Skeletal muscle satellite cell (primary cell): Measurements from ENCODE around the gene PIK3R1.
"Not testable (repeated sequence)": the region's sequence is repeated elsewhere in the genome, so short reads cannot be mapped to it uniquely, and the experiment has no call there.

Experiments used
- H3K27me3 ChIP-seq: 2 replicates; pipeline ENCODE4 v1.7.0; 2013; ENCODE audit warnings: low read length; ENCODE audit not compliant: control insufficient read depth, insufficient read depth
- H3K36me3 ChIP-seq: 2 replicates; pipeline ENCODE4 v1.7.0; 2013; ENCODE audit warnings: mild to moderate bottlenecking, control low read depth, low read length; ENCODE audit not compliant: insufficient read depth
- H3K4me1 ChIP-seq: 2 replicates; pipeline ENCODE4 v1.7.0; 2013; ENCODE audit warnings: low read length; ENCODE audit not compliant: control insufficient read depth, insufficient read depth
- H3K4me2 ChIP-seq: 2 replicates; pipeline ENCODE4 v1.7.0; 2013; ENCODE audit warnings: mild to moderate bottlenecking, low read length
- H3K4me3 ChIP-seq: 2 replicates; pipeline ENCODE4 v1.7.0; 2013; ENCODE audit warnings: low read length
- H3K9ac ChIP-seq: 2 replicates; pipeline ENCODE4 v1.7.0; 2013; ENCODE audit warnings: mild to moderate bottlenecking, low read depth, low read length, moderate library complexity
- H3K9me3 ChIP-seq: replicated peaks from 2 replicates; pipeline ENCODE4 v1.7.0; 2013; ENCODE audit warnings: mild to moderate bottlenecking, control low read depth, low read length

Gene PIK3R1

GRCh38 chr5:68195137-68195536 is 20.4 kb upstream of the PIK3R1 start:
- H3K4me1 ChIP-seq: peaks cover 11% of the 10 kb centered on the region
- no peak overlapping the region for H3K4me3 ChIP-seq
- no peaks in the 10 kb centered on the region for H3K36me3 ChIP-seq
- H3K9me3 ChIP-seq: no peaks in the 10 kb centered on the region
- no peak overlapping the region for H3K4me2 ChIP-seq
- no peak overlapping the region for H3K9ac ChIP-seq
- H3K27me3 ChIP-seq: no peaks in the 10 kb centered on the region

GRCh38 chr5:68196876-68197275 is 18.7 kb upstream of the PIK3R1 start:
- no peaks in the 10 kb centered on the region for H3K27me3 ChIP-seq
- no peaks in the 10 kb centered on the region for H3K36me3 ChIP-seq
- peaks cover 11% of the 10 kb centered on the region for H3K4me1 ChIP-seq
- H3K4me3 ChIP-seq: no peak overlapping the region
- no peak overlapping the region for H3K9ac ChIP-seq
- no peak overlapping the region for H3K4me2 ChIP-seq
- no peaks in the 10 kb centered on the region for H3K9me3 ChIP-seq

GRCh38 chr5:68200288-68200687 is 15.3 kb upstream of the PIK3R1 start:
- H3K4me3 ChIP-seq: no peak overlapping the region
- H3K9ac ChIP-seq: no peak overlapping the region
- H3K36me3 ChIP-seq: no peaks in the 10 kb centered on the region
- no peaks in the 10 kb centered on the region for H3K4me1 ChIP-seq
- H3K4me2 ChIP-seq: no peak overlapping the region
- no peaks in the 10 kb centered on the region for H3K27me3 ChIP-seq
- no peaks in the 10 kb centered on the region for H3K9me3 ChIP-seq

GRCh38 chr5:68210654-68211053 is 4.9 kb upstream of the PIK3R1 start:
- not testable (repeated sequence) for H3K4me3 ChIP-seq, H3K9me3 ChIP-seq, H3K4me2 ChIP-seq, H3K27me3 ChIP-seq, H3K4me1 ChIP-seq, H3K36me3 ChIP-seq, H3K9ac ChIP-seq

- Histone ChIP-seq H3K4me3 (peak overlapping the region; percentile 99), H3K4me1 (peaks cover 24% of the 10 kb centered on the region), H3K27me3 (no peaks in the 10 kb centered on the region), H3K4me2 (peak overlapping the region; percentile 98), H3K9me3 (no peaks in the 10 kb centered on the region), H3K9ac (peak overlapping the region; percentile 97), H3K36me3 (no peaks in the 10 kb centered on the region)
These were observed 911 bp upstream of the PIK3R1 start for GRCh38 chr5:68214482-68215207.

DNA sequence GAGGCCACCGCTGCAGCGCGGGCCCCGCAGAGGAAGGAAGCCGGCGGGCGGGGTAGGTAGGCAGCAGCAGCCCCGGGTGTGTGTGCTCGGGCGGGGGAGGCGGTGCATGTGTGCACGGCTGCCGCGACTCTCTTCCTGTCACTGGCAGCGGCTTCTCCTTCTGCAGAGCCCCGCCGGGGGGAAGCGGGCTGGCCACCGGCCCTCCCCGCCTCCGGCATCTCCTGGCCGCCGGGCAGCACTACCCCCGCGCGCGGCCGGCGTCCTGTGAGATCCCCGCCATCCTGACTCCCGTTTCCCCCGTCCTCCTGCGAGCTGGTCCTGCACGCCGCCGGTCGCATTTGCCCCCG is 315 bp downstream of the PIK3R1 start:
- H3K4me3 ChIP-seq: peak overlapping the region; percentile 99

DNA sequence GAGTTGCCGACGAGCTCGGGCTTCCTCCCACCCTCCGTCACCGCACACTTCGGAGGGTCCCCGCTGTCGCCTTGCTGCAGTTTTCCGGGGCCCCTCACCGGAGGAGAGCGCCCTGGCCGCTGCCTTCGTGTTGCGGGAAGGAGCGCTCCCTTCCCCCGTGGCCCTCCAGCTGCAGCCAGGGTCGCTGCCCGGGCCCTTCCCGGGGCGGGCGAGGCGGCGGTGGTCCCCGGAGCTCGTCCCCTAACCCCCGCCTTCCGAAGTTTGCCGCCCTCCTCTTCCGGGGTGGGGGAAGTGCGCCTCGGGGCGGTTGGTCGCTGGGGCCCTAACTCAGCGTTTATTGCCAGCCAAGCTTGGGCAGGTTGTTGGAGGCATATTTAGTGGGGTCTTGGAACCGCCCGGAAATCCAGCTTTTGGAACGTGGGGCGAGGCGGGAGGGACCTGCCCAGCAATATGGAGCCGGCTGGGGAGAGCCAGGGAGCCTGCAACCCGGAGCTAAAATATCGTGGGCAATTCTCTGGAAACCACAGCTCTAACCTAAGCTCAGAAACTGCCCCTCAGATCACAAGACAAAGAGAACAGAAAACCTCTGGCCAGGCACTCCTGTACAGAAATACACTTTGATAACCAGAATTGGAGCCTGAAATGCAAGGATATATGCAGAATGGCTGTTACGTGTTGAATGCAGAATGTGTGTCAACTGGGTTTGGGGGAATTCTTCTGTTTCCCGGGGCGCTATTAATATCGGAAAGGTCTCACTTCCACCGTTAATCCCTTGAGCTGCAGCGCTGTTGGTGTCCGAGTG is 890 bp downstream of the PIK3R1 start:
- Histone ChIP-seq H3K36me3 (peaks cover 6% of the 10 kb centered on the region), H3K9ac (peak overlapping the region; percentile 97), H3K4me1 (peaks cover 24% of the 10 kb centered on the region), H3K9me3 (no peaks in the 10 kb centered on the region), H3K27me3 (no peaks in the 10 kb centered on the region), H3K4me2 (peak overlapping the region; percentile 88), H3K4me3 (peak overlapping the region; percentile 99)

More for the DNA sequence above, 315 bp downstream of the PIK3R1 start:
- H3K4me2 ChIP-seq: peak overlapping the region; percentile 88
- H3K9ac ChIP-seq: peak overlapping the region; percentile 97
- peaks cover 6% of the 10 kb centered on the region for H3K36me3 ChIP-seq
- no peaks in the 10 kb centered on the region for H3K9me3 ChIP-seq
- no peaks in the 10 kb centered on the region for H3K27me3 ChIP-seq
- H3K4me1 ChIP-seq: peaks cover 24% of the 10 kb centered on the region

DNA sequence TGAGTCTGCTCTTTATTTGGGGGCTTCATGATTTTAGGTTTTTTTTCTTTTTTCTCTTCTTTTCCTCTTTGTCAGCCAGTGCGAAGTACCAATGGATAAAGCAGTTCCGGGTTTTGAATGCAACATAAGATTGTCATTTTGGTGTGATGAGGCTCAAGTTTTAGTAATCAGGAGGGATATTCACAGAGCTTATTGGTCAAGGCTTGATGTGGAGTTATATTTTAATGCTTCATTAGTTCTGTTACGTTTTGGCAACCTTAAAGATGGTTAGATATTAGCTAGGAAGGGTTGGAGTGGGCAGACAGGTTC is 1.4 kb downstream of the PIK3R1 start:
- Histone ChIP-seq H3K4me3 (peak overlapping the region; percentile 99), H3K9ac (peak overlapping the region; percentile 97), H3K4me1 (peaks cover 24% of the 10 kb centered on the region), H3K4me2 (peak overlapping the region; percentile 88), H3K27me3 (no peaks in the 10 kb centered on the region), H3K36me3 (peaks cover 6% of the 10 kb centered on the region), H3K9me3 (no peaks in the 10 kb centered on the region)

DNA sequence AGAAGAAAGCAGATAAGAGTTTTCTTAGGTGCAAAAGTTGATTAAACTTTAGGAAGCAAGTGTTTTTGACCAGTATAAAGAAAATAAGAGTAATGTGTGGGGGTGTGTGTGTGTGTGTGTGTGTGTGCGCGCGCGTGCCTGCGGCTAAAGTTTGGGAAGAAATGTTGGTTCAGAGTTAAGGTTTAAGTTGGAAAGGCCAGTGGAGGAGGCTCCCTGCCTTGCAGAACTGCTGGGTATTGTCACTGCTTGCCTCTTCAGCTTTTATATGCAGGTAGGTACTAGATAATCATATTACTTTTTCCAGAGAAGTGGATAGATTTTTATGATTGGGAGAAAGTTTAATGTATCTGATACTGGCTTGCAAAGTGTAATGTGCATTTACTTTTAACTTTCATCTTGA is 2.0 kb downstream of the PIK3R1 start:
- peak overlapping the region; percentile 97 for H3K9ac ChIP-seq
- H3K4me1 ChIP-seq: peaks cover 24% of the 10 kb centered on the region

GRCh38 chr5:68219161-68219816 is 3.7 kb downstream of the PIK3R1 start:
- H3K9me3 ChIP-seq: no peaks in the 10 kb centered on the region
- H3K4me1 ChIP-seq: peaks cover 31% of the 10 kb centered on the region
- H3K9ac ChIP-seq: no peak overlapping the region
- peak overlapping the region; percentile 88 for H3K4me2 ChIP-seq
- H3K4me3 ChIP-seq: no peak overlapping the region
- peaks cover 6% of the 10 kb centered on the region for H3K36me3 ChIP-seq
- no peaks in the 10 kb centered on the region for H3K27me3 ChIP-seq

More for the DNA sequence above, 2.0 kb downstream of the PIK3R1 start:
- peak overlapping the region; percentile 88 for H3K4me2 ChIP-seq
- H3K9me3 ChIP-seq: no peaks in the 10 kb centered on the region
- peak overlapping the region; percentile 99 for H3K4me3 ChIP-seq
- peaks cover 6% of the 10 kb centered on the region for H3K36me3 ChIP-seq
- no peaks in the 10 kb centered on the region for H3K27me3 ChIP-seq

- Histone ChIP-seq H3K9ac (no peak overlapping the region), H3K4me2 (no peak overlapping the region), H3K4me1 (peaks cover 38% of the 10 kb centered on the region), H3K4me3 (no peak overlapping the region), H3K36me3 (peaks cover 6% of the 10 kb centered on the region), H3K9me3 (no peaks in the 10 kb centered on the region), H3K27me3 (no peaks in the 10 kb centered on the region)
These were observed 4.7 kb downstream of the PIK3R1 start for GRCh38 chr5:68220260-68220659.
